HepG2 (cell line): ENCODE results near the gene MBNL3. TPM values are rescaled to one million over a fixed set of nuclear protein-coding genes. Genes with fewer than 3 reads are reported as not detected.

Source experiments
- ATM ChIP-seq: fragments of 450-650 bp; IDR thresholded peaks from 2 replicates; pipeline ENCODE4 v1.7.1; 2017; ENCODE audit warnings: mild to moderate bottlenecking, borderline replicate concordance
- EEA1 ChIP-seq: sonication (generic); formaldehyde crosslinking; IDR thresholded peaks from 2 replicates; pipeline ENCODE4 v1.5.1; 2020; ENCODE audit warnings: mild to moderate bottlenecking, missing genetic modification reagents, borderline replicate concordance
- HNF4G ChIP-seq, 2 experiments: sonication (generic) in 1 of 2; formaldehyde crosslinking in 1 of 2; IDR thresholded peaks; 2 replicates each; pipeline versions ENCODE4 v1.4.0 to v1.6.1; 2011 to 2020; ENCODE audit warnings: borderline replicate concordance in 2 of 2, low read depth in 2 of 2, mild to moderate bottlenecking in 2 of 2, low read length in 1 of 2, missing genetic modification reagents in 1 of 2, moderate library complexity in 1 of 2
- SP5 ChIP-seq: IDR thresholded peaks from 2 replicates; pipeline ENCODE4 v1.6.1; 2016; ENCODE audit warnings: low read depth, borderline replicate concordance
- polyA plus RNA-seq, 8 experiments: library from polyadenylated mRNA; depleted of rRNA in 3 of 8; stranded (reverse) in 7 of 8; unstranded in 1 of 8; fragments of >200 nt; fragmentation: Illumina TruSeq in 4 of 8; extraction: Trizol in 4 of 8; gene quantifications; 2 replicates each; pipeline versions ENCODE4 v1.2.1 to v1.2.3, GENCODE V29; 2011 to 2016; ENCODE audit warnings: low read depth in 4 of 8, missing spikeins in 1 of 8, mixed read lengths in 1 of 8; ENCODE audit not compliant: insufficient read depth in 1 of 8
- total RNA-seq, 5 experiments: library from RNA; depleted of rRNA; stranded (reverse); fragments of >200 nt; fragmentation: Illumina TruSeq; extraction: Trizol; gene quantifications; 2 replicates each; pipeline ENCODE4 v1.2.3, GENCODE V29; 2016; ENCODE audit warnings: low read depth in 1 of 5
- TF ChIP-seq, protein P1 (sequence below), 2 experiments: sonication (generic) in 1 of 2; formaldehyde crosslinking in 1 of 2; IDR thresholded peaks; 2 replicates each; pipeline versions ENCODE4 v1.4.0 to v1.6.1; 2016 to 2020; ENCODE audit warnings: borderline replicate concordance in 1 of 2, low read depth in 1 of 2, mild to moderate bottlenecking in 1 of 2, missing genetic modification reagents in 1 of 2
- TF ChIP-seq, protein P2 (sequence below): IDR thresholded peaks from 2 replicates; pipeline ENCODE4 v1.6.1; 2016; ENCODE audit warnings: low read depth
- TF ChIP-seq, protein P3 (sequence below): sonication (generic); formaldehyde crosslinking; IDR thresholded peaks from 2 replicates; pipeline ENCODE4 v1.5.0; 2020; ENCODE audit warnings: mild to moderate bottlenecking, missing genetic modification reagents
- TF ChIP-seq, protein P4 (sequence below): sonication (generic); formaldehyde crosslinking; IDR thresholded peaks from 2 replicates; pipeline ENCODE4 v1.8.0; 2022; ENCODE audit warnings: mild to moderate bottlenecking, missing genetic modification reagents, borderline replicate concordance
- TF ChIP-seq, protein P5 (sequence below): IDR thresholded peaks from 2 replicates; pipeline ENCODE4 v1.6.1; 2016; ENCODE audit warnings: low read depth, control low read depth

Gene MBNL3
- total and polyA plus RNA-seq, 2 of the 13 experiments (the other 11 are each of a cell fraction or from before 2014, with no cell fraction given): 155 to 257 TPM

DNA sequence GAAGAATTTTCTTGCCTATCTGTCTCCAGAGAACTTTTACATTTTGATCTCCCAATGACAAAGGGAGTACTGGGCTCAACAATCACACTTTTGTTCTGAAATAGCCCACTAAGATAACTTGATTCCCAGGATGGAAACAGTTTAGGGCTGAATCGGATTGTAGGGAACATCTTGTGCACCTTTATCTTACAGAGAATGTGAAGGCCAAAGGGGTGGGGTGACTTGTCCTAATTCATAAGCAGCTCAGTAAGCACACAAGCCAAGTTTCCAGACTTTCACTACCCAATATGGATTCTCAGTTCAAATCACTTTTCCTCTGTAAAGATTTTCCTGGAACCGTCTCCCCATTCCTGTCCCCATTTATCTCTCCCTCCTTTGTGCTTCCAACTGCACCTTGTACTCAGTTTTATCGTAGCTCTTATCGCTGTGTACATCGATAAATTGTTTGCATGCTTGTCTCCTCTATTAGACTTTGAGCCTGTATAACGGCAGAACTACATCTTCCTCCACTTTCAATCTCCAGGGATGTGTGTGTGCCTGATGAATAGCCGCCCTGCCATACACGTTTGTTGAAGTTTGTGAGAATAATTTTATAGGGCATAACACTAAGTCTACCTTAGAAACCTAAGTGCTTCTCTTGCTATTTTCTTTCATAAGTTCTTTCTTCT is 77.4 kb downstream of the MBNL3 start (continued):
- 0 out of 2 replicates have a peak, but pooled peaks have one; percentile 25 for TF ChIP-seq SP5
- TF ChIP-seq, protein P1, sequence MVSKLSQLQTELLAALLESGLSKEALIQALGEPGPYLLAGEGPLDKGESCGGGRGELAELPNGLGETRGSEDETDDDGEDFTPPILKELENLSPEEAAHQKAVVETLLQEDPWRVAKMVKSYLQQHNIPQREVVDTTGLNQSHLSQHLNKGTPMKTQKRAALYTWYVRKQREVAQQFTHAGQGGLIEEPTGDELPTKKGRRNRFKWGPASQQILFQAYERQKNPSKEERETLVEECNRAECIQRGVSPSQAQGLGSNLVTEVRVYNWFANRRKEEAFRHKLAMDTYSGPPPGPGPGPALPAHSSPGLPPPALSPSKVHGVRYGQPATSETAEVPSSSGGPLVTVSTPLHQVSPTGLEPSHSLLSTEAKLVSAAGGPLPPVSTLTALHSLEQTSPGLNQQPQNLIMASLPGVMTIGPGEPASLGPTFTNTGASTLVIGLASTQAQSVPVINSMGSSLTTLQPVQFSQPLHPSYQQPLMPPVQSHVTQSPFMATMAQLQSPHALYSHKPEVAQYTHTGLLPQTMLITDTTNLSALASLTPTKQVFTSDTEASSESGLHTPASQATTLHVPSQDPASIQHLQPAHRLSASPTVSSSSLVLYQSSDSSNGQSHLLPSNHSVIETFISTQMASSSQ (IDR thresholded peaks at IDR 0.05; ENCODE audit: low read depth): 0 out of 2 replicates have a peak, but pooled peaks have one; percentile 19
- TF ChIP-seq, protein P1 (CRISPR knock-in tag; IDR thresholded peaks at IDR 0.05; ENCODE audit: borderline replicate concordance): no peak
- TF ChIP-seq EEA1 (CRISPR knock-in tag): no peak
- peak; percentile 58; the same call in 1 of the 2 replicates for TF ChIP-seq HNF4G (IDR thresholded peaks at IDR 0.05; ENCODE audit: borderline replicate concordance, low read depth, low read length)
- TF ChIP-seq HNF4G (CRISPR knock-in tag; IDR thresholded peaks at IDR 0.05; ENCODE audit: borderline replicate concordance, low read depth): no peak
- TF ChIP-seq, protein P2, sequence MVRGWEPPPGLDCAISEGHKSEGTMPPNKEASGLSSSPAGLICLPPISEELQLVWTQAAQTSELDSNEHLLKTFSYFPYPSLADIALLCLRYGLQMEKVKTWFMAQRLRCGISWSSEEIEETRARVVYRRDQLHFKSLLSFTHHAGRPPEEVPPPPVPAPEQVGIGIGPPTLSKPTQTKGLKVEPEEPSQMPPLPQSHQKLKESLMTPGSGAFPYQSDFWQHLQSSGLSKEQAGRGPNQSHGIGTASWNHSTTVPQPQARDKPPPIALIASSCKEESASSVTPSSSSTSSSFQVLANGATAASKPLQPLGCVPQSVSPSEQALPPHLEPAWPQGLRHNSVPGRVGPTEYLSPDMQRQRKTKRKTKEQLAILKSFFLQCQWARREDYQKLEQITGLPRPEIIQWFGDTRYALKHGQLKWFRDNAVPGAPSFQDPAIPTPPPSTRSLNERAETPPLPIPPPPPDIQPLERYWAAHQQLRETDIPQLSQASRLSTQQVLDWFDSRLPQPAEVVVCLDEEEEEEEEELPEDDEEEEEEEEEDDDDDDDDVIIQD: peak; percentile 13; the same call in 1 of the 2 replicates
- TF ChIP-seq, protein P3, sequence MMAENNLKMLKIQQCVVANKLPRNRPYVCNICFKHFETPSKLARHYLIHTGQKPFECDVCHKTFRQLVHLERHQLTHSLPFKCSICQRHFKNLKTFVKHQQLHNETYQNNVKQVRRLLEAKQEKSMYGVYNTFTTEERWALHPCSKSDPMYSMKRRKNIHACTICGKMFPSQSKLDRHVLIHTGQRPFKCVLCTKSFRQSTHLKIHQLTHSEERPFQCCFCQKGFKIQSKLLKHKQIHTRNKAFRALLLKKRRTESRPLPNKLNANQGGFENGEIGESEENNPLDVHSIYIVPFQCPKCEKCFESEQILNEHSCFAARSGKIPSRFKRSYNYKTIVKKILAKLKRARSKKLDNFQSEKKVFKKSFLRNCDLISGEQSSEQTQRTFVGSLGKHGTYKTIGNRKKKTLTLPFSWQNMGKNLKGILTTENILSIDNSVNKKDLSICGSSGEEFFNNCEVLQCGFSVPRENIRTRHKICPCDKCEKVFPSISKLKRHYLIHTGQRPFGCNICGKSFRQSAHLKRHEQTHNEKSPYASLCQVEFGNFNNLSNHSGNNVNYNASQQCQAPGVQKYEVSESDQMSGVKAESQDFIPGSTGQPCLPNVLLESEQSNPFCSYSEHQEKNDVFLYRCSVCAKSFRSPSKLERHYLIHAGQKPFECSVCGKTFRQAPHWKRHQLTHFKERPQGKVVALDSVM (CRISPR knock-in tag): no peak
- TF ChIP-seq, protein P4, sequence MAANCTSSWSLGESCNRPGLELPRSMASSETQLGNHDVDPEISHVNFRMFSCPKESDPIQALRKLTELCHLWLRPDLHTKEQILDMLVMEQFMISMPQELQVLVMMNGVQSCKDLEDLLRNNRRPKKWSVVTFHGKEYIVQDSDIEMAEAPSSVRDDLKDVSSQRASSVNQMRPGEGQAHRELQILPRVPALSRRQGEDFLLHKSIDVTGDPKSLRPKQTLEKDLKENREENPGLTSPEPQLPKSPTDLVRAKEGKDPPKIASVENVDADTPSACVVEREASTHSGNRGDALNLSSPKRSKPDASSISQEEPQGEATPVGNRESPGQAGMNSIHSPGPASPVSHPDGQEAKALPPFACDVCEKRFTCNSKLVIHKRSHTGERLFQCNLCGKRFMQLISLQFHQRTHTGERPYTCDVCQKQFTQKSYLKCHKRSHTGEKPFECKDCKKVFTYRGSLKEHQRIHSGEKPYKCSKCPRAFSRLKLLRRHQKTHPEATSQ (CRISPR knock-in tag): no peak
- no peak for TF ChIP-seq ATM
- TF ChIP-seq, protein P5, sequence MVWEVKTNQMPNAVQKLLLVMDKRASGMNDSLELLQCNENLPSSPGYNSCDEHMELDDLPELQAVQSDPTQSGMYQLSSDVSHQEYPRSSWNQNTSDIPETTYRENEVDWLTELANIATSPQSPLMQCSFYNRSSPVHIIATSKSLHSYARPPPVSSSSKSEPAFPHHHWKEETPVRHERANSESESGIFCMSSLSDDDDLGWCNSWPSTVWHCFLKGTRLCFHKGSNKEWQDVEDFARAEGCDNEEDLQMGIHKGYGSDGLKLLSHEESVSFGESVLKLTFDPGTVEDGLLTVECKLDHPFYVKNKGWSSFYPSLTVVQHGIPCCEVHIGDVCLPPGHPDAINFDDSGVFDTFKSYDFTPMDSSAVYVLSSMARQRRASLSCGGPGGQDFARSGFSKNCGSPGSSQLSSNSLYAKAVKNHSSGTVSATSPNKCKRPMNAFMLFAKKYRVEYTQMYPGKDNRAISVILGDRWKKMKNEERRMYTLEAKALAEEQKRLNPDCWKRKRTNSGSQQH: 0 out of 2 replicates have a peak, but pooled peaks have one; percentile 29
- TF ChIP-seq, all 625 proteins: peak for 55
